ENCODE measurements around the gene ADSL.

DNA sequence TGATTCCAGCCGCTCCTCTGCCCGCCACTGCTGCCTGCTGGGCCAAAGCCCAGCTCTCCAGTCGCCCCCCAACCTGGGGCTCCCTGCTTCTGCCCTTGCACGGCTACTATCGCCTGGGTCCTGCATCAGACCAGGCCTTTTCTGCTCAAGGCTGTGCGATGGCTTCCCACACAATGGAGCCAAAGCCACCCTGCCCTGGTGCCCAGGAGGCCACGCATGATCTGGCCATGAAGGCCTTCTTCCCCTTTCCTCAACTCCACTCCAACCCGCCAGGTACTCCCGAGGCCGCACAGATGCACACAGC, 69.9 kb downstream of the ADSL start:
- TF ChIP-seq, protein P1, sequence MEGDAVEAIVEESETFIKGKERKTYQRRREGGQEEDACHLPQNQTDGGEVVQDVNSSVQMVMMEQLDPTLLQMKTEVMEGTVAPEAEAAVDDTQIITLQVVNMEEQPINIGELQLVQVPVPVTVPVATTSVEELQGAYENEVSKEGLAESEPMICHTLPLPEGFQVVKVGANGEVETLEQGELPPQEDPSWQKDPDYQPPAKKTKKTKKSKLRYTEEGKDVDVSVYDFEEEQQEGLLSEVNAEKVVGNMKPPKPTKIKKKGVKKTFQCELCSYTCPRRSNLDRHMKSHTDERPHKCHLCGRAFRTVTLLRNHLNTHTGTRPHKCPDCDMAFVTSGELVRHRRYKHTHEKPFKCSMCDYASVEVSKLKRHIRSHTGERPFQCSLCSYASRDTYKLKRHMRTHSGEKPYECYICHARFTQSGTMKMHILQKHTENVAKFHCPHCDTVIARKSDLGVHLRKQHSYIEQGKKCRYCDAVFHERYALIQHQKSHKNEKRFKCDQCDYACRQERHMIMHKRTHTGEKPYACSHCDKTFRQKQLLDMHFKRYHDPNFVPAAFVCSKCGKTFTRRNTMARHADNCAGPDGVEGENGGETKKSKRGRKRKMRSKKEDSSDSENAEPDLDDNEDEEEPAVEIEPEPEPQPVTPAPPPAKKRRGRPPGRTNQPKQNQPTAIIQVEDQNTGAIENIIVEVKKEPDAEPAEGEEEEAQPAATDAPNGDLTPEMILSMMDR (IDR thresholded peaks at IDR 0.05) = no peak
- no peak for TF ChIP-seq EZH2 (IDR thresholded peaks at IDR 0.05; ENCODE audit: borderline replicate concordance, insufficient read depth, low read depth, low read length, poor library complexity, severe bottlenecking)

Data from B cell (primary cell).